Brain microvascular endothelial cell (primary cell): ENCODE results near the gene IKBKE.
A peak's percentile ranks its signal among the peaks of the same experiment; 100 is the strongest.

Experiments
- DNase-seq: peaks from one replicate; pipeline ENCODE4 v3.0.0-alpha.2; 2020
- H3K27ac ChIP-seq: fragments of 250-450 bp; sonication (Bioruptor Pico); 2 replicates; pipeline ENCODE4 v1.5.1; 2020; ENCODE audit warnings: mild to moderate bottlenecking, moderate library complexity
- H3K27me3 ChIP-seq: fragments of 250-450 bp; sonication (Bioruptor Pico); replicated peaks from 2 replicates; pipeline ENCODE4 v1.5.1; 2020; ENCODE audit warnings: mild to moderate bottlenecking
- H3K36me3 ChIP-seq: fragments of 250-450 bp; sonication (Bioruptor Pico); replicated peaks from 2 replicates; pipeline ENCODE4 v1.5.1; 2020; ENCODE audit warnings: mild to moderate bottlenecking
- H3K4me3 ChIP-seq: 2 replicates; pipeline ENCODE4 v1.5.1; 2011; ENCODE audit warnings: low read depth, mild to moderate bottlenecking, control low read depth, low read length, moderate library complexity
- in situ Hi-C: cut with HindIII; loops from 2 replicates; pipeline ENCODE4 v1.10.0; 2017; ENCODE audit warnings: low sequenced_read_pairs, low pct_ligation_motif_present
- TF ChIP-seq, protein P1 (sequence below): IDR thresholded peaks from 2 replicates; pipeline ENCODE4 v1.5.1; 2011; ENCODE audit warnings: low read depth, mild to moderate bottlenecking, moderate library complexity, low read length, control low read depth, inconsistent platforms; ENCODE audit errors: missing control alignments

IKBKE gene

DNA sequence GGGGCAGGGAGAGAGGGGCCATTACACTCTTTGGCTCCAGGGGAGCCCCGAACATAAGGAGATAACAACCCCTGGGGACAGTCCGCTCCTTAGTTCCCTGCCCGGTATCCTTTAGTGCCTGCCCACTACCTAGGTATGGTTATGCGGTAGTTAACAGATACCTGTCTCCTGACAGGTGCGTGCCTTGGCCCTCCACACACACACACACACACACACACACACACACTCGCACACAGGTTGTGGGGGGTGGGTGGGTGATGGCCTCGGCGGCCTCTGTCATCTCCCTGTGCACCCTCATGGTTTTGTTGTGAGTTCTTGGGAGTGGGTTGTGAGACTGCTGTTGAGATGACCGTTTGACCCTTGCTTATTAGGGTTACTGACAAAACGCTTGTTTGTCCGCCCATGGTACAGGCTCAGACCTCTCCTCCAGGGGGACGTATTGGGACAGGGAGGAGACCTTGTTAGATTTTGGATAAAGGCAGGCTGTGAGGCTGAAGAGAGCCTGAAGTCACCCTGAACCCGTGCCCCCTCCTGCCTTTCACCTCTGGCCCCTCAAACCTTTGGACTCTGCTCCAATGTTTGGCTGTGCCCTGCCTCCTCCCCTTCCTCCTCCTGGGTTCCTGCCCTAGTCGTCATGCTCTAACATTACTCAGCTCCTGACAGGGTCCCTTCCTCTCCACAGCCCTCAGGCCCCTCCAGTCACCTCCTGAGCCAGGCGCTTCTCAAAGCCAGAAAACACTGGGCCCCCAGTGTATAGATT lies 38.0 kb downstream of the IKBKE start:
- H3K27ac ChIP-seq = no peak overlapping the region
- peak overlapping the region; percentile 55 for H3K4me3 ChIP-seq
- no peak for DNase-seq
- in situ Hi-C loops = no loop called here
- peaks cover 12% of the 10 kb centered on the region for H3K27me3 ChIP-seq
- TF ChIP-seq, protein P1, sequence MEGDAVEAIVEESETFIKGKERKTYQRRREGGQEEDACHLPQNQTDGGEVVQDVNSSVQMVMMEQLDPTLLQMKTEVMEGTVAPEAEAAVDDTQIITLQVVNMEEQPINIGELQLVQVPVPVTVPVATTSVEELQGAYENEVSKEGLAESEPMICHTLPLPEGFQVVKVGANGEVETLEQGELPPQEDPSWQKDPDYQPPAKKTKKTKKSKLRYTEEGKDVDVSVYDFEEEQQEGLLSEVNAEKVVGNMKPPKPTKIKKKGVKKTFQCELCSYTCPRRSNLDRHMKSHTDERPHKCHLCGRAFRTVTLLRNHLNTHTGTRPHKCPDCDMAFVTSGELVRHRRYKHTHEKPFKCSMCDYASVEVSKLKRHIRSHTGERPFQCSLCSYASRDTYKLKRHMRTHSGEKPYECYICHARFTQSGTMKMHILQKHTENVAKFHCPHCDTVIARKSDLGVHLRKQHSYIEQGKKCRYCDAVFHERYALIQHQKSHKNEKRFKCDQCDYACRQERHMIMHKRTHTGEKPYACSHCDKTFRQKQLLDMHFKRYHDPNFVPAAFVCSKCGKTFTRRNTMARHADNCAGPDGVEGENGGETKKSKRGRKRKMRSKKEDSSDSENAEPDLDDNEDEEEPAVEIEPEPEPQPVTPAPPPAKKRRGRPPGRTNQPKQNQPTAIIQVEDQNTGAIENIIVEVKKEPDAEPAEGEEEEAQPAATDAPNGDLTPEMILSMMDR = no peak
- H3K36me3 ChIP-seq = no peaks in the 10 kb centered on the region

DNA sequence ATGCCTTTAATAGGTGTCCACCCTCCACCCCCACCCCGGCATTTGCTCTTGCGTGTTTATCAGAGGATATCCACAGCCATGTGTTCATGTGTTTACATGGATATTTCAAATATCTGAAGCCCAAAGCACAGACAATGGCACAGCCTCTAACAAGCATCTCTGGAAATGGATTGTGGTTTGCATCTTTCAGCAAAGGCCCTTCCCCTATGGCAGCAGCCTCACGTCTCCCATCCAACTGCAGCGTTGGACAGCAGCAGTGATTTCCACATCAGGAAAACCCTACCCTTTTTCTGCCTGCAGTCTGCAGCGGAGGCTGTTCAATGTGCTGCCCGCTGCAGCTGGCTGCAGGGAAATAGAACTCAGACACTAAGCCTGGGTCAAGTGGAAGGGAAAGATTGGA lies 38.7 kb downstream of the IKBKE start:
- TF ChIP-seq, protein P1 = no peak
- in situ Hi-C loops = no loop called here
- Histone ChIP-seq H3K27me3 (peaks cover 12% of the 10 kb centered on the region), H3K36me3 (no peaks in the 10 kb centered on the region), H3K4me3 (no peak overlapping the region), H3K27ac (no peak overlapping the region)
- DNase-seq = no peak

DNA sequence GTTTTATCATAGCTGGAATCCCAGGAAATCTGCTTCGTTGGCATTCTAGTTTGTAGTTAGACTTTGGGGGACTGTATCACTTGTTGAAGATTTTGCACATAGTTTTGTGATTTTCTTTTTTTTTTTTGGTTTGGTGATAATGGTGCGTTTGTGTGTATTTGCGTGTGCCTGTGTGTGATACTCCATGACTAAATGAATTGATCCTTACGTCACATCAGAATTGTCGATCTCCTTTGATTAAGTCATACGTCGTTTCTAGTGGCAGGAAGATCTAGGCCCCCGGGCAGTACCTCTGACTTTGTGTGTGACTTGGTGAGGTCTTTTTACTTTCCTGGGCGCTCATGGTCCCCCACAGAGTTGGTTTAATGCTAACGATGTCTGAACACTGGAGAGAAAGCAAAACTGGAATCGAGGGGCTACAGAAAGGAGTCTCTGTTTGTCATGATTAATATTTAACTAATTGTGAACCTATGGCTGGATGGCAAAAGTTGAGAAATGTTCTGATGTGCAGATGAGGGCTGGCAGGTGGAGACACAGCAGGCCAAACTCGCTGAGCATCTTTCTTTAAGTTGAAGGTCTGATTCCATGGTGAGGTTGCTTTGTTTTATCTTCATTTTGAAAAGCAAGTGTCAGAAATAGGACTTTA lies 39.5 kb downstream of the IKBKE start:
- DNase-seq = no peak
- TF ChIP-seq, protein P1 = no peak
- no peaks in the 10 kb centered on the region for H3K36me3 ChIP-seq
- H3K4me3 ChIP-seq = no peak overlapping the region
- H3K27ac ChIP-seq = no peak overlapping the region
- peaks cover 12% of the 10 kb centered on the region for H3K27me3 ChIP-seq
- in situ Hi-C loops = no loop called here

DNA sequence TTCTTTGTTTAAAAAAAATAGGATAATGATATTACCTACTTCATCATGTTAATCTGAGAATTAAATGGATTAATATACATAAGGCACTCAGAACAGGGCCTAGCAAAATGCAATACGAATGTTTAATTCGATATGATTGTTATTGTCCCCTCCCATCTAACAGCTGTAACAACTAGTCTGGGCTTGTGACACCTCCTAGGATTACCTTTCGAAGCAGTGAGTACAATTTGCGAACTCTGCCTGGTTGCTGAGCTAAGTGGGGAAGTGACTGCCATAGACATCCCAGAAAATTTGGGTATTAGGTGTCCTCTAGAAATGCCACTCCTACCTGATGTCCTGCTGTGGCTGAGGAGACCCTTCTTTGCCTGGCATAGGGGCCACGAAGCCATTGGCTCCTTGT lies 40.1 kb downstream of the IKBKE start:
- Histone ChIP-seq H3K4me3 (no peak overlapping the region), H3K36me3 (no peaks in the 10 kb centered on the region), H3K27me3 (peaks cover 12% of the 10 kb centered on the region), H3K27ac (no peak overlapping the region)
- in situ Hi-C loops = no loop called here
- TF ChIP-seq, protein P1 = no peak
- DNase-seq = no peak

DNA sequence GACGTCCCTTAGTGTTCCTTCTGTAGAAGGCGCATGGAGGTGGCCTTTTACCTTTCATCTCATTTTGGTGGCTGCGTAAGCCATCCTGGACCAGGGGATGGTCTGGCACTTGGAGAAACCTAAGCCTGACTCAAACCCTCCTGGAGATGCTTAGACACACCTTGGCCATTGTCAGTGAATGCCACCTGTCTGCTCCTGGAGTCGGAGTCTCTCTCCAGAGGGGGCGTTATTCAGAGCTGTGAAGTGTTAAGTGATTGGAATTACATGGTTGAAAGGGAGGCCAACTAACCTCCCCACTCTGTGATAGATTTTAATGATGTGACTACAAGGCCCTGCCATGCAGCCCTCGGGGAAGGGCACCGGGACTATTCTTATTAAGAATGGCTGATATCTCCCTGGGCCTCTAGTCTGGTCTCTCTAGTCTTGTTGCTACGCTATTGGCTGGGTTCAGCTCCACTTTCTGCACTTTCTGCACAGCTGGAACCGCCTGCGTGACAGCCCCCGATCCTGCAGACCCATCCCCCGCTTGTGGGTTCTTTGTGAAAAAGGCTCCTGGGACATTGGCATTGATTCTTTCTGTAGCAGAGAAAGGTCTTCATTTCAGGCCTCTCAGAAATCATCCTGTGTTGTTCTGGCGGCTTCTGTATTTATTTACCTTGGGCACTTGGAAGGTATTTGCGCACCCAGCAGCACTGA lies 41.2 kb downstream of the IKBKE start:
- in situ Hi-C loops = no loop called here
- H3K36me3 ChIP-seq = no peaks in the 10 kb centered on the region
- no peak for DNase-seq
- H3K4me3 ChIP-seq = no peak overlapping the region
- TF ChIP-seq, protein P1 = no peak
- H3K27me3 ChIP-seq = peaks cover 12% of the 10 kb centered on the region
- no peak overlapping the region for H3K27ac ChIP-seq
